Mesenchymal stem cell (in vitro differentiated cells and primary cell): ENCODE results near the gene FHIT.
A peak's percentile ranks its signal among the peaks of the same experiment; 100 is the strongest.

ENCODE experiments used
- DNase-seq: peaks from one replicate; pipeline ENCODE4 v3.0.0-alpha.2; 2013
- H2AFZ ChIP-seq: one replicate; pipeline ENCODE4 v1.6.1; 2013; ENCODE audit warnings: low read depth, mild to moderate bottlenecking, control low read depth, inconsistent platforms, low read length, moderate library complexity
- H2AK5ac ChIP-seq: 2 replicates; pipeline ENCODE4 v1.6.1; 2013; ENCODE audit warnings: low read length, moderate library complexity, mild to moderate bottlenecking, inconsistent platforms; ENCODE audit not compliant: severe bottlenecking
- H2BK120ac ChIP-seq: one replicate; pipeline ENCODE4 v1.6.1; 2013; ENCODE audit warnings: low read depth, mild to moderate bottlenecking, inconsistent platforms, low read length, moderate library complexity
- H2BK12ac ChIP-seq, 2 experiments: one replicate each; pipeline ENCODE4 v1.6.1; 2013; ENCODE audit warnings: inconsistent platforms in 2 of 2, low read length in 2 of 2, mild to moderate bottlenecking in 2 of 2, moderate library complexity in 2 of 2, control low read depth in 1 of 2
- H2BK15ac ChIP-seq: one replicate; pipeline ENCODE4 v1.6.1; 2013; ENCODE audit warnings: mild to moderate bottlenecking, low read depth, inconsistent platforms; ENCODE audit not compliant: poor library complexity, severe bottlenecking
- H2BK5ac ChIP-seq: 2 replicates; pipeline ENCODE4 v1.6.1; 2013; ENCODE audit warnings: low read depth, mild to moderate bottlenecking, low read length, control low read depth, inconsistent platforms; ENCODE audit not compliant: poor library complexity, severe bottlenecking
- H3K14ac ChIP-seq, 2 experiments: one replicate each; pipeline ENCODE4 v1.6.1; 2013; ENCODE audit warnings: inconsistent platforms in 2 of 2, low read length in 2 of 2, control low read depth in 1 of 2, mild to moderate bottlenecking in 1 of 2, moderate library complexity in 1 of 2
- H3K18ac ChIP-seq, 2 experiments: one replicate each; pipeline ENCODE4 v1.6.1; 2013; ENCODE audit warnings: inconsistent platforms in 2 of 2, low read length in 2 of 2, control low read depth in 1 of 2, low read depth in 1 of 2, mild to moderate bottlenecking in 1 of 2
- H3K23ac ChIP-seq, 2 experiments: one replicate each; pipeline ENCODE4 v1.6.1; 2013; ENCODE audit warnings: inconsistent platforms in 2 of 2, low read length in 2 of 2, mild to moderate bottlenecking in 2 of 2, moderate library complexity in 2 of 2, control low read depth in 1 of 2
- H3K27ac ChIP-seq: 2 replicates; pipeline ENCODE4 v1.5.1; 2013; ENCODE audit warnings: mild to moderate bottlenecking, moderate library complexity, low read length, control low read depth, inconsistent platforms; ENCODE audit not compliant: poor library complexity, severe bottlenecking
- H3K27me3 ChIP-seq, 2 experiments: 2 replicates each; pipeline versions ENCODE4 v1.6.1 to v1.7.0; 2013; ENCODE audit warnings: low read length in 2 of 2, mild to moderate bottlenecking in 2 of 2, moderate library complexity in 2 of 2, control low read depth in 1 of 2, inconsistent platforms in 1 of 2; ENCODE audit not compliant: control insufficient read depth in 1 of 2, insufficient read depth in 1 of 2
- H3K36me3 ChIP-seq, 2 experiments: 2 replicates each; pipeline versions ENCODE4 v1.6.1 to v1.7.0; 2013; ENCODE audit warnings: low read length in 2 of 2, control low read depth in 1 of 2, inconsistent platforms in 1 of 2, low read depth in 1 of 2, mild to moderate bottlenecking in 1 of 2; ENCODE audit not compliant: insufficient read depth in 2 of 2, control insufficient read depth in 1 of 2
- H3K4ac ChIP-seq, 2 experiments: one replicate each; pipeline ENCODE4 v1.6.1; 2013; ENCODE audit warnings: inconsistent platforms in 2 of 2, low read length in 2 of 2, mild to moderate bottlenecking in 2 of 2, moderate library complexity in 2 of 2, control low read depth in 1 of 2, low read depth in 1 of 2
- H3K4me1 ChIP-seq: 2 replicates; pipeline ENCODE4 v1.6.1; 2013; ENCODE audit warnings: low read depth, low read length, control low read depth; ENCODE audit not compliant: control insufficient read depth, insufficient read depth
- H3K4me2 ChIP-seq: 2 replicates; pipeline ENCODE4 v1.6.1; 2013; ENCODE audit warnings: low read length, mild to moderate bottlenecking, inconsistent platforms; ENCODE audit not compliant: poor library complexity, severe bottlenecking
- H3K4me3 ChIP-seq, 2 experiments: 2 replicates each; pipeline versions ENCODE4 v1.5.1 to v1.7.0; 2013; ENCODE audit warnings: low read length in 2 of 2, mild to moderate bottlenecking in 2 of 2, control low read depth in 1 of 2, low read depth in 1 of 2; ENCODE audit not compliant: insufficient read depth in 1 of 2
- H3K79me1 ChIP-seq: replicated peaks from 2 replicates; pipeline ENCODE4 v1.6.1; 2013; ENCODE audit warnings: mild to moderate bottlenecking, control low read depth, low read length, inconsistent platforms; ENCODE audit not compliant: poor library complexity, severe bottlenecking
- H3K9ac ChIP-seq: 2 replicates; pipeline ENCODE4 v1.7.0; 2013; ENCODE audit warnings: mild to moderate bottlenecking, low read length, moderate library complexity
- H3K9me3 ChIP-seq: 2 replicates; pipeline ENCODE4 v1.7.0; 2013; ENCODE audit warnings: mild to moderate bottlenecking, low read length; ENCODE audit not compliant: control insufficient read depth
- H4K8ac ChIP-seq: one replicate; pipeline ENCODE4 v1.6.1; 2013; ENCODE audit warnings: inconsistent platforms, mild to moderate bottlenecking, low read length, moderate library complexity
- H4K91ac ChIP-seq: one replicate; pipeline ENCODE4 v1.6.1; 2013; ENCODE audit warnings: mild to moderate bottlenecking, low read length, inconsistent platforms
- WGBS: methylation state at CpG from one replicate; pipeline ENCODE4 v1.1.7; 2013; ENCODE audit warnings: mixed read lengths; 5-methylcytosine and 5-hydroxymethylcytosine counted together

The FHIT gene

DNA sequence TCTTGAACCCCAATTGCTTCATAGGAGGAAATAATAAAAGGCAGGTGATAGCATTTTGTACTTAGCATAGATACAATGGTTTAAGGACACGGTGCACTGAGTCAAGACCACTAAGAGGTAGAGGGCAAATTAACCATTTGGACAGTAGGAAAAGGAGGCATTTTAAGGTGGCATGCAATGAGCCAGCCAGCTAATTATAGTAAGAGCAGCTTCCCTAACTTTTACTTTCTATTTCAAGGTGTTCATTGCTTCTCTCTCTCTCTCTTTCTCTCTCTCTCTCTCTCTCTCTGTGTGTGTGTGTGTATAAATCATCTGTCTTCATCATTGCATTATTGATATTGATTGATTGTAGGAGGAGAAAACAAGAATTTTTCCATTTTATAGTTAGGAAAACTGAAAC lies 1461.0 kb downstream of the FHIT start:
- H2AK5ac ChIP-seq, result no peak overlapping the region
- H3K23ac ChIP-seq, result no peak overlapping the region
- H2BK15ac ChIP-seq, result no peak overlapping the region
- no peak overlapping the region for H3K4ac ChIP-seq
- H3K9ac ChIP-seq, result no peak overlapping the region
- no peak overlapping the region for H2BK12ac ChIP-seq
- no peak overlapping the region for H3K4me3 ChIP-seq
- no peak overlapping the region for H3K4me2 ChIP-seq
- no peaks in the 10 kb centered on the region for H3K36me3 ChIP-seq
- no peaks in the 10 kb centered on the region for H3K27me3 ChIP-seq
- WGBS, result 60% methylated on average over 1 of the region's 1 CpG
- no peak overlapping the region for H2BK5ac ChIP-seq
- no peaks in the 10 kb centered on the region for H3K9me3 ChIP-seq
- no peak for DNase-seq
- H3K4me1 ChIP-seq, result no peaks in the 10 kb centered on the region
- no peak overlapping the region for H3K27ac ChIP-seq
- no peaks in the 10 kb centered on the region for H3K79me1 ChIP-seq
- H3K18ac ChIP-seq, result no peak overlapping the region
- no peak overlapping the region for H4K91ac ChIP-seq
- no peak overlapping the region for H2AFZ ChIP-seq
- no peak overlapping the region for H2BK120ac ChIP-seq
- no peak overlapping the region for H3K14ac ChIP-seq
- H4K8ac ChIP-seq, result no peak overlapping the region

DNA sequence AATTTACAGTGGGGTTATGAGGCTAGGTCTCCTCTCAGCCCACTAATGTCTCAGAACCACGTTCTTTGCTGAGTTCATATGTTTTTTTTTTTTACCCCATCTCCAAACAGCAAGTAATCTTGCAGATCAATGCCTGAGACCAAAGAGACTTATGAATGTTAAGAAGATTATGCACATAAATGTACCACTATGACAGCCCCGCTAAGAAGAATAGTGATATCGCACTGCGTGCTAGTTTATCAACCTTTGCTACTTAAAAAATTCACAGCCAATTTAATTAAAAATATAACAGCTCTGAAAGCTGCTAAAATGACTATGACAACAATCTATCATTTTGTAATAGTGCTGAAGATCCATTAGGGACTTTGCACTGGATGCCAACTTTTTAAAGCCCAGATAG lies 1462.5 kb downstream of the FHIT start:
- H3K4ac ChIP-seq, result no peak overlapping the region
- 100% methylated on average over 3 of the region's 4 CpGs for WGBS

DNA sequence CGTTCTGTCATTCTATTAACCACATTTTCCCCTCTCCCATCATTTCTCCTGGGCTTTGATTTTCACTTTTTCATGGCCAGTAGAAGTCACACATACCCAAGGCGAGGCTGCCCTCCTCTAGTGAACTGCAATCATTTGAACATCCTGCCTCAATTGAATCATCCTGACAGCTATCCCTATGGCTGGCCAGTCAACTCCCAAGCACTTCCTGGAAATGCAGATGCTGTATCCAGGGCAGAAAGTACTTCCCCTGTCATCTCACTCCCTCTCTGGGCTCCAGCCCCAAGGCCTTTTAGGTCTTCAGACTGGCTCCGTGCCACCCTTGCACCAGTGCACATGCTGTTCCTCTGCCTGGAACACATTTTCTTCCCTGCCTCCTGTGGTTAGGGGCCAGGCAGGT lies 1463.1 kb downstream of the FHIT start:
- no peak overlapping the region for H4K91ac ChIP-seq
- H3K79me1 ChIP-seq, result no peaks in the 10 kb centered on the region
- peak overlapping the region in 1 of 2 experiments; percentile 60 for H2BK12ac ChIP-seq
- H4K8ac ChIP-seq, result no peak overlapping the region
- no peak overlapping the region for H3K23ac ChIP-seq
- no peak overlapping the region for H3K27ac ChIP-seq
- H3K4me3 ChIP-seq, result no peak overlapping the region
- H3K4me1 ChIP-seq, result no peaks in the 10 kb centered on the region
- H3K27me3 ChIP-seq, result no peaks in the 10 kb centered on the region
- no peak overlapping the region for H2BK5ac ChIP-seq
- H3K18ac ChIP-seq, result no peak overlapping the region
- no peaks in the 10 kb centered on the region for H3K9me3 ChIP-seq
- H3K4ac ChIP-seq, result no peak overlapping the region
- H3K9ac ChIP-seq, result no peak overlapping the region
- no peak overlapping the region for H2BK120ac ChIP-seq
- WGBS, result 85% methylated on average over 3 of the region's 3 CpGs
- no peak overlapping the region for H2AK5ac ChIP-seq
- no peak overlapping the region for H2AFZ ChIP-seq
- DNase-seq, result no peak
- no peaks in the 10 kb centered on the region for H3K36me3 ChIP-seq
- H3K14ac ChIP-seq, result peak overlapping the region in 1 of 2 experiments; percentile 76
- no peak overlapping the region for H3K4me2 ChIP-seq
- no peak overlapping the region for H2BK15ac ChIP-seq

More for the DNA sequence above, 1462.5 kb downstream of the FHIT start:
- H3K9me3 ChIP-seq, result no peaks in the 10 kb centered on the region
- H4K8ac ChIP-seq, result no peak overlapping the region
- H3K36me3 ChIP-seq, result no peaks in the 10 kb centered on the region
- no peaks in the 10 kb centered on the region for H3K27me3 ChIP-seq
- no peak overlapping the region for H3K4me3 ChIP-seq
- H2BK120ac ChIP-seq, result no peak overlapping the region
- H3K18ac ChIP-seq, result no peak overlapping the region
- H3K4me1 ChIP-seq, result no peaks in the 10 kb centered on the region
- H3K79me1 ChIP-seq, result no peaks in the 10 kb centered on the region
- no peak overlapping the region for H2BK5ac ChIP-seq
- no peak overlapping the region for H3K23ac ChIP-seq
- no peak overlapping the region for H2AFZ ChIP-seq
- H3K14ac ChIP-seq, result no peak overlapping the region
- H2AK5ac ChIP-seq, result no peak overlapping the region
- H3K9ac ChIP-seq, result no peak overlapping the region
- no peak overlapping the region for H3K4me2 ChIP-seq
- H2BK12ac ChIP-seq, result no peak overlapping the region
- no peak overlapping the region for H2BK15ac ChIP-seq
- no peak for DNase-seq
- H3K27ac ChIP-seq, result no peak overlapping the region
- no peak overlapping the region for H4K91ac ChIP-seq

DNA sequence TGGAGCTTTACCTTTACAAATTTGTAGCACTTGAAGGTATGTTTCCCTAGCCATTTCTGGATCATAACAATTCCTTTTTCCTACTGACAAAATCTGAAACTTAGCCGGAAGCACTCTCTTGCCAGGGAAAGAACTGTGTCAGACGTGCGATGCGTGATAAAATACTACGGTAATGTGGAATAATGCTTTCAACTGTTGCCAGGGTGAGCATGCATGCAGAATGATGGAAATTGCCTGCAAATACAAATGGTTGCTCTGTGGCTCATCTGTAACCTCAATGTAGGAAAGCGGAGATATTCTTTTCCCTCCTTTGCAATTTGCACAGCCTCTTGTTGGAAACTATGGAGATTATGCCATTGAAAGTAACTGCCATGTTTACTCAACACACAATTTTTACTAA lies 1464.9 kb downstream of the FHIT start:
- no peak overlapping the region for H3K27ac ChIP-seq
- no peaks in the 10 kb centered on the region for H3K36me3 ChIP-seq
- H4K91ac ChIP-seq, result no peak overlapping the region
- no peaks in the 10 kb centered on the region for H3K9me3 ChIP-seq
- DNase-seq, result no peak
- no peak overlapping the region for H3K4me2 ChIP-seq
- no peak overlapping the region for H2BK15ac ChIP-seq
- no peak overlapping the region for H3K14ac ChIP-seq
- H4K8ac ChIP-seq, result no peak overlapping the region
- no peak overlapping the region for H2BK5ac ChIP-seq
- over 99% methylated on average over 6 of the region's 6 CpGs for WGBS
- H3K4me3 ChIP-seq, result no peak overlapping the region
- no peak overlapping the region for H2BK120ac ChIP-seq
- no peaks in the 10 kb centered on the region for H3K27me3 ChIP-seq
- no peak overlapping the region for H3K4ac ChIP-seq
- no peak overlapping the region for H2AK5ac ChIP-seq
- no peaks in the 10 kb centered on the region for H3K4me1 ChIP-seq
- no peak overlapping the region for H2BK12ac ChIP-seq
- H2AFZ ChIP-seq, result no peak overlapping the region
- no peak overlapping the region for H3K23ac ChIP-seq
- no peak overlapping the region for H3K9ac ChIP-seq
- no peaks in the 10 kb centered on the region for H3K79me1 ChIP-seq
- H3K18ac ChIP-seq, result no peak overlapping the region
